SK-N-SH (cell line): ENCODE data around the gene BEND5.

Source experiments
- RAD21 ChIP-seq: IDR thresholded peaks from 2 replicates; pipeline ENCODE4 v1.6.1; 2012; ENCODE audit warnings: mild to moderate bottlenecking, low read length
- TAF1 ChIP-seq: IDR thresholded peaks from 2 replicates; pipeline ENCODE4 v1.6.1; 2012; ENCODE audit warnings: low read depth, mild to moderate bottlenecking, low read length, moderate library complexity, borderline replicate concordance
- TF ChIP-seq, protein P1 (sequence below): IDR thresholded peaks from 2 replicates; pipeline ENCODE4 v1.6.1; 2012; ENCODE audit warnings: mild to moderate bottlenecking, low read depth, low read length, moderate library complexity
- TF ChIP-seq, protein P2 (sequence below): fragments of 200-600 bp; sonication (generic); IDR thresholded peaks from 2 replicates; pipeline ENCODE4 v1.6.1; 2017; ENCODE audit warnings: antibody characterized with exemption, mild to moderate bottlenecking, moderate library complexity
- TF ChIP-seq, protein P3 (sequence below): IDR thresholded peaks from 2 replicates; pipeline ENCODE4; 2012
- TF ChIP-seq, protein P4 (sequence below): IDR thresholded peaks from 2 replicates; pipeline ENCODE4 v1.4.0; 2012; ENCODE audit warnings: low read depth, borderline replicate concordance
- TF ChIP-seq, protein P5 (sequence below): IDR thresholded peaks from 2 replicates; pipeline ENCODE4 v1.4.0; 2012; ENCODE audit warnings: low read depth, borderline replicate concordance

DNA sequence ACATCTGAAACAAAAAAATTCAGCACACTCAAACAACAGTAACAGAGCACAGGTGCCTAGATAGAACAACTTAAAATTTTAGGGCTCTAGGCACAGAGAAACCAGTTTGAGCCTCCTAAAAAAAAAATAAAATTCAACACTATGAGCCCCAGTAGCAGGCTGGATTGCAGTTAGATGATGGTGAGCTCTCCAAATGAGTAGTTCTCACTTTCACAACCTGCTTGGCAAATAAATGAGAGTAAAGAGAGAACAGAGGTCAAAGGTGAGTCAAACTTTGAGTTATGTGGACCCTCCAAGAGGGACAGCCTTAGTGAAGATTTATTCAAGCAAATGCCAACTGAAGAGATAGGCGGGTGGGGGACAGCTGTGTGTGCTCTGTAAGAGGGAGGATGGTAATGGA is 3.6 kb downstream of the BEND5 start:
- no peak for TF ChIP-seq RAD21
- TF ChIP-seq, protein P1, sequence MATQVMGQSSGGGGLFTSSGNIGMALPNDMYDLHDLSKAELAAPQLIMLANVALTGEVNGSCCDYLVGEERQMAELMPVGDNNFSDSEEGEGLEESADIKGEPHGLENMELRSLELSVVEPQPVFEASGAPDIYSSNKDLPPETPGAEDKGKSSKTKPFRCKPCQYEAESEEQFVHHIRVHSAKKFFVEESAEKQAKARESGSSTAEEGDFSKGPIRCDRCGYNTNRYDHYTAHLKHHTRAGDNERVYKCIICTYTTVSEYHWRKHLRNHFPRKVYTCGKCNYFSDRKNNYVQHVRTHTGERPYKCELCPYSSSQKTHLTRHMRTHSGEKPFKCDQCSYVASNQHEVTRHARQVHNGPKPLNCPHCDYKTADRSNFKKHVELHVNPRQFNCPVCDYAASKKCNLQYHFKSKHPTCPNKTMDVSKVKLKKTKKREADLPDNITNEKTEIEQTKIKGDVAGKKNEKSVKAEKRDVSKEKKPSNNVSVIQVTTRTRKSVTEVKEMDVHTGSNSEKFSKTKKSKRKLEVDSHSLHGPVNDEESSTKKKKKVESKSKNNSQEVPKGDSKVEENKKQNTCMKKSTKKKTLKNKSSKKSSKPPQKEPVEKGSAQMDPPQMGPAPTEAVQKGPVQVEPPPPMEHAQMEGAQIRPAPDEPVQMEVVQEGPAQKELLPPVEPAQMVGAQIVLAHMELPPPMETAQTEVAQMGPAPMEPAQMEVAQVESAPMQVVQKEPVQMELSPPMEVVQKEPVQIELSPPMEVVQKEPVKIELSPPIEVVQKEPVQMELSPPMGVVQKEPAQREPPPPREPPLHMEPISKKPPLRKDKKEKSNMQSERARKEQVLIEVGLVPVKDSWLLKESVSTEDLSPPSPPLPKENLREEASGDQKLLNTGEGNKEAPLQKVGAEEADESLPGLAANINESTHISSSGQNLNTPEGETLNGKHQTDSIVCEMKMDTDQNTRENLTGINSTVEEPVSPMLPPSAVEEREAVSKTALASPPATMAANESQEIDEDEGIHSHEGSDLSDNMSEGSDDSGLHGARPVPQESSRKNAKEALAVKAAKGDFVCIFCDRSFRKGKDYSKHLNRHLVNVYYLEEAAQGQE = no peak
- TF ChIP-seq TAF1 = no peak
- TF ChIP-seq, protein P2, sequence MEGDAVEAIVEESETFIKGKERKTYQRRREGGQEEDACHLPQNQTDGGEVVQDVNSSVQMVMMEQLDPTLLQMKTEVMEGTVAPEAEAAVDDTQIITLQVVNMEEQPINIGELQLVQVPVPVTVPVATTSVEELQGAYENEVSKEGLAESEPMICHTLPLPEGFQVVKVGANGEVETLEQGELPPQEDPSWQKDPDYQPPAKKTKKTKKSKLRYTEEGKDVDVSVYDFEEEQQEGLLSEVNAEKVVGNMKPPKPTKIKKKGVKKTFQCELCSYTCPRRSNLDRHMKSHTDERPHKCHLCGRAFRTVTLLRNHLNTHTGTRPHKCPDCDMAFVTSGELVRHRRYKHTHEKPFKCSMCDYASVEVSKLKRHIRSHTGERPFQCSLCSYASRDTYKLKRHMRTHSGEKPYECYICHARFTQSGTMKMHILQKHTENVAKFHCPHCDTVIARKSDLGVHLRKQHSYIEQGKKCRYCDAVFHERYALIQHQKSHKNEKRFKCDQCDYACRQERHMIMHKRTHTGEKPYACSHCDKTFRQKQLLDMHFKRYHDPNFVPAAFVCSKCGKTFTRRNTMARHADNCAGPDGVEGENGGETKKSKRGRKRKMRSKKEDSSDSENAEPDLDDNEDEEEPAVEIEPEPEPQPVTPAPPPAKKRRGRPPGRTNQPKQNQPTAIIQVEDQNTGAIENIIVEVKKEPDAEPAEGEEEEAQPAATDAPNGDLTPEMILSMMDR = no peak
- TF ChIP-seq, protein P3, sequence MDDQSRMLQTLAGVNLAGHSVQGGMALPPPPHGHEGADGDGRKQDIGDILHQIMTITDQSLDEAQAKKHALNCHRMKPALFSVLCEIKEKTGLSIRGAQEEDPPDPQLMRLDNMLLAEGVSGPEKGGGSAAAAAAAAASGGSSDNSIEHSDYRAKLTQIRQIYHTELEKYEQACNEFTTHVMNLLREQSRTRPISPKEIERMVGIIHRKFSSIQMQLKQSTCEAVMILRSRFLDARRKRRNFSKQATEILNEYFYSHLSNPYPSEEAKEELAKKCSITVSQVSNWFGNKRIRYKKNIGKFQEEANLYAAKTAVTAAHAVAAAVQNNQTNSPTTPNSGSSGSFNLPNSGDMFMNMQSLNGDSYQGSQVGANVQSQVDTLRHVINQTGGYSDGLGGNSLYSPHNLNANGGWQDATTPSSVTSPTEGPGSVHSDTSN = no peak
- TF ChIP-seq, protein P4, sequence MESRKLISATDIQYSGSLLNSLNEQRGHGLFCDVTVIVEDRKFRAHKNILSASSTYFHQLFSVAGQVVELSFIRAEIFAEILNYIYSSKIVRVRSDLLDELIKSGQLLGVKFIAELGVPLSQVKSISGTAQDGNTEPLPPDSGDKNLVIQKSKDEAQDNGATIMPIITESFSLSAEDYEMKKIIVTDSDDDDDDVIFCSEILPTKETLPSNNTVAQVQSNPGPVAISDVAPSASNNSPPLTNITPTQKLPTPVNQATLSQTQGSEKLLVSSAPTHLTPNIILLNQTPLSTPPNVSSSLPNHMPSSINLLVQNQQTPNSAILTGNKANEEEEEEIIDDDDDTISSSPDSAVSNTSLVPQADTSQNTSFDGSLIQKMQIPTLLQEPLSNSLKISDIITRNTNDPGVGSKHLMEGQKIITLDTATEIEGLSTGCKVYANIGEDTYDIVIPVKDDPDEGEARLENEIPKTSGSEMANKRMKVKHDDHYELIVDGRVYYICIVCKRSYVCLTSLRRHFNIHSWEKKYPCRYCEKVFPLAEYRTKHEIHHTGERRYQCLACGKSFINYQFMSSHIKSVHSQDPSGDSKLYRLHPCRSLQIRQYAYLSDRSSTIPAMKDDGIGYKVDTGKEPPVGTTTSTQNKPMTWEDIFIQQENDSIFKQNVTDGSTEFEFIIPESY = no peak
- TF ChIP-seq, protein P5, sequence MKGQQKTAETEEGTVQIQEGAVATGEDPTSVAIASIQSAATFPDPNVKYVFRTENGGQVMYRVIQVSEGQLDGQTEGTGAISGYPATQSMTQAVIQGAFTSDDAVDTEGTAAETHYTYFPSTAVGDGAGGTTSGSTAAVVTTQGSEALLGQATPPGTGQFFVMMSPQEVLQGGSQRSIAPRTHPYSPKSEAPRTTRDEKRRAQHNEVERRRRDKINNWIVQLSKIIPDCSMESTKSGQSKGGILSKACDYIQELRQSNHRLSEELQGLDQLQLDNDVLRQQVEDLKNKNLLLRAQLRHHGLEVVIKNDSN = no peak
